SK-N-SH (cell line): ENCODE data around the gene CLEC2D. TPM values are rescaled to one million over a fixed set of nuclear protein-coding genes. Genes with fewer than 3 reads are reported as not detected.

Experiments
- CTCF ChIA-PET: fragments of 300-600, 350-600 bp; formaldehyde crosslinking; extraction: SDS; loops from one replicate; lab custom pipeline; 2021; lab: Yijun Ruan, JAX
- POLR2A ChIA-PET: fragments of 350-600 bp; sonication (Branson Sonifier 250); formaldehyde crosslinking; extraction: SDS; loops from one replicate; lab custom pipeline; 2020; ENCODE audit warnings: antibody characterized with exemption, inconsistent platforms; lab: Yijun Ruan, JAX
- DNase-seq: peaks from one replicate; pipeline ENCODE4 v3.0.0; 2012
- H2AFZ ChIP-seq: fragments of 200-600 bp; sonication (generic); 2 replicates; pipeline ENCODE4 v1.8.1; 2016; ENCODE audit warnings: antibody characterized with exemption, mild to moderate bottlenecking, low read depth
- H3F3A ChIP-seq: fragments of 200-600 bp; sonication (generic); replicated peaks from 2 replicates; pipeline ENCODE3; 2016; ENCODE audit warnings: antibody characterized with exemption, mild to moderate bottlenecking; ENCODE audit not compliant: insufficient read depth
- H3K27ac ChIP-seq, 2 experiments: fragments of 200-500 bp in 1 of 2; fragments of 200-600 bp in 1 of 2; sonication (Bioruptor generic) in 1 of 2; sonication (generic), shearing (Covaris generic) in 1 of 2; 2 replicates each; pipeline versions ENCODE4 v1.5.1 to v1.6.1; 2014 to 2016; ENCODE audit warnings: low read depth in 2 of 2, inconsistent platforms in 1 of 2, low read length in 1 of 2, mild to moderate bottlenecking in 1 of 2, mixed read lengths in 1 of 2
- H3K27me3 ChIP-seq: fragments of 200-600 bp; sonication (generic), shearing (Covaris generic); 2 replicates; pipeline ENCODE4 v1.6.1; 2016; ENCODE audit warnings: mixed run types; ENCODE audit not compliant: insufficient read depth
- H3K36me3 ChIP-seq, 2 experiments: fragments of 200-500 bp in 1 of 2; fragments of 200-600 bp in 1 of 2; sonication (Bioruptor generic) in 1 of 2; sonication (generic) in 1 of 2; replicated peaks in 1 of 2; 2 replicates each; pipeline versions ENCODE3 to v1.5.1; 2014 to 2016; ENCODE audit warnings: low read length in 1 of 2, mild to moderate bottlenecking in 1 of 2; ENCODE audit not compliant: insufficient read depth in 2 of 2, control insufficient read depth in 1 of 2
- H3K4me1 ChIP-seq, 2 experiments: fragments of 200-500 bp in 1 of 2; fragments of 200-600 bp in 1 of 2; sonication (Bioruptor generic) in 1 of 2; sonication (generic), shearing (Covaris generic) in 1 of 2; 2 replicates each; pipeline versions ENCODE4 v1.5.1 to v1.6.1; 2014 to 2016; ENCODE audit warnings: low read depth in 1 of 2, low read length in 1 of 2, mixed run types in 1 of 2; ENCODE audit not compliant: insufficient read depth in 2 of 2, control insufficient read depth in 1 of 2
- H3K4me2 ChIP-seq: fragments of 200-600 bp; sonication (generic), shearing (Covaris generic); 2 replicates; pipeline ENCODE4 v1.6.1; 2017; ENCODE audit warnings: mixed run types
- H3K4me3 ChIP-seq, 2 experiments: fragments of 200-500 bp in 1 of 2; fragments of 200-600 bp in 1 of 2; sonication (Bioruptor generic) in 1 of 2; sonication (generic), shearing (Covaris generic) in 1 of 2; 2 replicates each; pipeline versions ENCODE4 v1.5.1 to v1.8.1; 2014 to 2016; ENCODE audit warnings: low read depth in 2 of 2, inconsistent platforms in 1 of 2, low read length in 1 of 2, mild to moderate bottlenecking in 1 of 2, mixed read lengths in 1 of 2, moderate library complexity in 1 of 2
- H3K79me2 ChIP-seq: fragments of 200-600 bp; sonication (generic); 2 replicates; pipeline ENCODE4 v1.8.1; 2017; ENCODE audit warnings: mild to moderate bottlenecking; ENCODE audit not compliant: insufficient read depth
- H3K9ac ChIP-seq: fragments of 200-600 bp; sonication (generic); 2 replicates; pipeline ENCODE4 v1.6.1; 2017; ENCODE audit warnings: mixed run types
- H3K9me2 ChIP-seq: fragments of 200-600 bp; sonication (generic); 2 replicates; pipeline ENCODE4 v1.6.1; 2017; ENCODE audit warnings: mixed run types
- H3K9me3 ChIP-seq: fragments of 200-600 bp; sonication (generic); 2 replicates; pipeline ENCODE4 v1.6.1; 2017; ENCODE audit warnings: mixed run types, mild to moderate bottlenecking, moderate library complexity
- H4K20me1 ChIP-seq: fragments of 200-600 bp; sonication (generic); 2 replicates; pipeline ENCODE4 v1.6.1; 2017; ENCODE audit warnings: mild to moderate bottlenecking, mixed run types; ENCODE audit not compliant: insufficient read depth
- CTCF ChIP-seq: fragments of 200-600 bp; sonication (generic); IDR thresholded peaks from 2 replicates; pipeline ENCODE4 v1.6.1; 2017; ENCODE audit warnings: antibody characterized with exemption, mild to moderate bottlenecking, moderate library complexity
- EP300 ChIP-seq, 2 experiments: IDR thresholded peaks; 2 replicates each; pipeline versions ENCODE4 v1.4.0 to v1.6.1; 2012; ENCODE audit warnings: borderline replicate concordance in 1 of 2, low read depth in 1 of 2, low read length in 1 of 2
- FOSL2 ChIP-seq: IDR thresholded peaks from 2 replicates; pipeline ENCODE4 v1.4.0; 2012; ENCODE audit warnings: low read depth, mild to moderate bottlenecking, moderate library complexity, borderline replicate concordance
- FOXM1 ChIP-seq: IDR thresholded peaks from 2 replicates; pipeline ENCODE4 v1.4.0; 2012; ENCODE audit warnings: low read depth, mild to moderate bottlenecking
- GABPA ChIP-seq: IDR thresholded peaks from 2 replicates; pipeline ENCODE4 v1.4.0; 2012; ENCODE audit warnings: low read depth, mild to moderate bottlenecking
- GATA2 ChIP-seq: sonication (generic); formaldehyde crosslinking; IDR thresholded peaks from 2 replicates; pipeline ENCODE4 v1.5.0; 2020; ENCODE audit warnings: mild to moderate bottlenecking, missing genetic modification reagents
- IRF3 ChIP-seq: fragments of 150-350 bp; IDR thresholded peaks from 2 replicates; pipeline ENCODE4 v1.6.1; 2016; ENCODE audit warnings: mild to moderate bottlenecking, low read depth, low read length
- JUND ChIP-seq: IDR thresholded peaks from 2 replicates; pipeline ENCODE4 v1.4.0; 2012
- MXI1 ChIP-seq: IDR thresholded peaks from 2 replicates; pipeline ENCODE4 v1.6.1; 2012; ENCODE audit warnings: mild to moderate bottlenecking, low read depth, low read length, improper control_type of control experiment
- PBX3 ChIP-seq: IDR thresholded peaks from 2 replicates; pipeline ENCODE4; 2012
- POLR2AphosphoS5 ChIP-seq: IDR thresholded peaks from 2 replicates; pipeline ENCODE4 v1.6.1; 2012; ENCODE audit warnings: low read depth, low read length
- REST ChIP-seq: IDR thresholded peaks from 2 replicates; pipeline ENCODE4 v1.6.1; 2012; ENCODE audit warnings: mild to moderate bottlenecking, low read depth, low read length, moderate library complexity
- RFX5 ChIP-seq: IDR thresholded peaks from 2 replicates; pipeline ENCODE4 v1.6.1; 2012; ENCODE audit warnings: mild to moderate bottlenecking, improper control_type of control experiment, low read length
- TAF1 ChIP-seq: IDR thresholded peaks from 2 replicates; pipeline ENCODE4 v1.6.1; 2012; ENCODE audit warnings: low read depth, mild to moderate bottlenecking, low read length, moderate library complexity, borderline replicate concordance
- TEAD4 ChIP-seq: IDR thresholded peaks from 2 replicates; pipeline ENCODE4 v1.4.0; 2012; ENCODE audit warnings: mild to moderate bottlenecking, borderline replicate concordance; ENCODE audit not compliant: insufficient read depth
- USF1 ChIP-seq: IDR thresholded peaks from 2 replicates; pipeline ENCODE4 v1.4.0; 2012; ENCODE audit warnings: low read depth, borderline replicate concordance
- YY1 ChIP-seq: IDR thresholded peaks from 2 replicates; pipeline ENCODE4 v1.4.0; 2012; ENCODE audit warnings: low read depth, mild to moderate bottlenecking
- WGBS: methylation state at CpG from one replicate; pipeline ENCODE4 v1.1.6; 2017; ENCODE audit warnings: low lambda C conversion rate; 5-methylcytosine and 5-hydroxymethylcytosine counted together
- polyA plus RNA-seq, 3 experiments: library from polyadenylated mRNA; depleted of rRNA; stranded (reverse); fragments of >200 nt; gene quantifications; 2 replicates each; pipeline ENCODE4 v1.2.3, GENCODE V29; 2012

CLEC2D gene
- polyA plus RNA-seq, 1 of the 3 experiments (the other 2 are of a cell fraction): 0.81 TPM

GRCh38 chr12:9701380-9702154 is 32.1 kb downstream of the CLEC2D start:
- H3F3A ChIP-seq: no peaks in the 10 kb centered on the region
- no peak for DNase-seq
- H3K79me2 ChIP-seq: no peaks in the 10 kb centered on the region
- no peak overlapping the region for H3K9ac ChIP-seq
- H4K20me1 ChIP-seq: no peaks in the 10 kb centered on the region
- no peak overlapping the region for H3K4me3 ChIP-seq
- H3K9me2 ChIP-seq: no peaks in the 10 kb centered on the region
- ChIA-PET CTCF (no interaction called here), POLR2A (no interaction called here)
- H3K4me1 ChIP-seq: no peaks in the 10 kb centered on the region
- H3K27me3 ChIP-seq: no peaks in the 10 kb centered on the region
- no peak overlapping the region for H3K27ac ChIP-seq
- no peaks in the 10 kb centered on the region for H3K36me3 ChIP-seq
- H3K4me2 ChIP-seq: no peak overlapping the region
- no peak overlapping the region for H2AFZ ChIP-seq
- no peaks in the 10 kb centered on the region for H3K9me3 ChIP-seq
- WGBS: 21% methylated on average over 1 of the region's 1 CpG
- TF ChIP-seq USF1: no peak
- TF ChIP-seq CTCF: no peak
- TF ChIP-seq PBX3: no peak
- no peak for TF ChIP-seq YY1
- no peak for TF ChIP-seq GATA2 (CRISPR knock-in tag)
- no peak for TF ChIP-seq TEAD4
- TF ChIP-seq IRF3: no peak
- TF ChIP-seq JUND: no peak
- no peak for TF ChIP-seq MXI1
- no peak for TF ChIP-seq RFX5
- TF ChIP-seq GABPA: no peak
- no peak for TF ChIP-seq FOXM1
- no peak for TF ChIP-seq TAF1
- no peak for TF ChIP-seq REST
- no peak for TF ChIP-seq POLR2AphosphoS5
- TF ChIP-seq EP300 (IDR thresholded peaks at IDR 0.05; ENCODE audit: borderline replicate concordance in 1 of 2, low read depth in 1 of 2, low read length in 1 of 2): no peak
- TF ChIP-seq FOSL2: no peak
